HUES64 (cell line): ENCODE data around the gene CDH4.

Source experiments
- H3K27ac ChIP-seq: 2 replicates; pipeline ENCODE4 v1.7.0; 2013; ENCODE audit warnings: low read depth, low read length, inconsistent platforms
- H3K27me3 ChIP-seq: 2 replicates; pipeline ENCODE4 v1.6.1; 2013; ENCODE audit warnings: mild to moderate bottlenecking, low read length; ENCODE audit not compliant: insufficient read depth
- H3K36me3 ChIP-seq: 2 replicates; pipeline ENCODE4 v1.6.1; 2013; ENCODE audit warnings: mild to moderate bottlenecking, low read length; ENCODE audit not compliant: insufficient read depth
- H3K4me1 ChIP-seq: 2 replicates; pipeline ENCODE4 v1.6.1; 2013; ENCODE audit warnings: mild to moderate bottlenecking, low read length, moderate library complexity; ENCODE audit not compliant: insufficient read depth
- H3K4me3 ChIP-seq: 2 replicates; pipeline ENCODE4 v1.5.1; 2013; ENCODE audit warnings: mild to moderate bottlenecking, low read length, moderate library complexity
- H3K9ac ChIP-seq: 2 replicates; pipeline ENCODE4 v1.6.1; 2013; ENCODE audit warnings: mild to moderate bottlenecking, low read depth, low read length
- H3K9me3 ChIP-seq: 2 replicates; pipeline ENCODE4 v1.6.1; 2013; ENCODE audit warnings: low read depth, low read length; ENCODE audit not compliant: insufficient read depth
- WGBS: fragments of 150-250, 120-280 bp; methylation state at CpG from one replicate; pipeline ENCODE4 v1.1.7; 2013; ENCODE audit warnings: missing lambda C conversion rate; 5-methylcytosine and 5-hydroxymethylcytosine counted together

CDH4 gene

DNA sequence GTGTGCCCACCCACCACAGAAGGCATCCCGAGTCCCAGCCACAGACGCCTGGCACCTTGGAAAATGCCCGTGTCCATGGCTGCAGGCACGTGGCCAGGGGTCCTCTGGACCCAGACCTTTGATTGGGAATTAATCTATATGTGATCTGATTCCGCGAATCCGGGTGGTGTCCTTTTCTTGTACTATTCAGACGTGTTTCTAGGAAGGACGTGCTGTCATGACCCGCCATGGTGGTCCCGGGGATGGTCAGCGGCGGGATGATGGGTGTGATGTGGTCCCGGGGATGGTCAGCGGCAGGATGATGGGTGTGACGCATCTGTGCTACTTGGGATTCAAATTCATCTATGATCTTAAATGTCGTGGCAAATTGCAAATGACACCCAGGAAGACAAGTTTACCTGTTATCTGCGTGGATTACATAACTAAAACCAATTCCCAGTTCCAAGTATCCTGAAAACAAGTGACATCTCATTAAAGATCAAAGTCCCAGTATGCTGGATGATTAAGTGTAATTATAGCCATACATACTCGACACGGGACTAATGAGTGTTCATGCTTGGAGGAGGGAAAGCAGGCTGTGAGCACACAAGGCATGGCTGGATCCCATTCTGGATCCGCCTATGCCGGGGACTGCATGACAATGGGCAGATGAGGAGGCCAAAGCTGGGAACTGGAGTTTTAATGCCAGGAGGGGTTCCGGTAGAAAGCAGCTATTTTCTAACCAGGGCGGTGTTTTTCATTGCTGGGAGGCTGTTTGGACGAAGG, 557.1 kb downstream of the CDH4 start:
- WGBS: 91% methylated on average over 25 of the region's 25 CpGs
- Histone ChIP-seq H3K4me1 (no peaks in the 10 kb centered on the region), H3K4me3 (no peak overlapping the region), H3K27me3 (no peaks in the 10 kb centered on the region), H3K9ac (no peak overlapping the region), H3K36me3 (no peaks in the 10 kb centered on the region), H3K27ac (no peak overlapping the region), H3K9me3 (no peaks in the 10 kb centered on the region)

DNA sequence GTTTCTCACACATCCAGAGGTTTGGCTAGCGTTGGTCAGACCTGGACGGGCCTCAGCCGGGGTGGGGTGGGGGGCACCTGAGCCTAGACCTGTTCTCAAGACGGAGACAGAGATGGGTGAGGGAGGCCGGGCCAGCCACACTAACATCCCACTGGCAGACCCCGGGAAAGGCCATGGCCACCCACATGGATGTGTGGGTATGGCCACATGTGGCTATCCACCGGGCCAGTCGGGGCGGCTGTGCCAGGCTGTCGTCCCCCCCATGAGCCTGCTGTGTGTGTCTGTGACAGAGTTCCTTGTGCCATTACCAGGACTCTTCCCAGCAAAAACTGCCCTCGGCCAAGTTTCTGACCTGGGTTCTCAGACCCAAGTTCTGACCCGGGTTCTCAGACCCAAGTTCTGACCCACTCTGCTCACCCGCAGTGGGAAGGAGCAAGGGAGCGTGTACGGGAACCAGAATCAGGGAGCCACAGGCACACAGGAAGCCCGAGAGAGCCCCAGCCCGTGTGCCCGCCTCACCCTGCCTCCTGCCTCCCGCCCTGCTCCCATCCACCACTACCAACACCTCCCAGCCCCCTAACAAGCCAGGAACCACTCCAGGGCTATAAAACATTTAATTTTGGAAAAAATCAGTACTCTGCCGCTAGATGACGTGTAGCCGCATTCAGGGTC, 558.1 kb downstream of the CDH4 start:
- H3K9me3 ChIP-seq: no peaks in the 10 kb centered on the region
- no peaks in the 10 kb centered on the region for H3K4me1 ChIP-seq
- no peaks in the 10 kb centered on the region for H3K36me3 ChIP-seq
- 95% methylated on average over 22 of the region's 22 CpGs for WGBS
- H3K27ac ChIP-seq: no peak overlapping the region
- no peaks in the 10 kb centered on the region for H3K27me3 ChIP-seq
- no peak overlapping the region for H3K9ac ChIP-seq
- H3K4me3 ChIP-seq: no peak overlapping the region

DNA sequence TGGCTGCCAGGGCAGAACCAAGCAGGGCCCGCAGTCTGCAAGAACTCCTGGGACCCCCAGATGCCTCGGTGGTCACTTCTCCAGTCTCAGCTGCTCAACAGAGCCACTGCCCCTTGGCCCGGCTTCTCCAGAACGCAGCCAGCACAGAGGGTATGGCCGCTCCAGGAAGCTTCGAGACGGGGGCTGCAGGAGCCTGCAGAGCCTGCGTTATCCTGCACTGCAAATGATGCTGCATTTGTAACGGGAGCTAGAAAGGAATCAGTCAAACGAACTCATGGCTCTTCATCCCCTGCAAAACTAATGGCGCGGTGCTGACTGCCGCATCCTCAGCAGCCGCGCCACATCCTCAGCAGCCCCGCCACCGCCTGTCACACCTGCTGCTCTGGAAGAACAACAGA, 558.7 kb downstream of the CDH4 start:
- Histone ChIP-seq H3K36me3 (no peaks in the 10 kb centered on the region), H3K27ac (no peak overlapping the region), H3K4me3 (no peak overlapping the region), H3K27me3 (no peaks in the 10 kb centered on the region), H3K4me1 (no peaks in the 10 kb centered on the region), H3K9me3 (no peaks in the 10 kb centered on the region), H3K9ac (no peak overlapping the region)
- 92% methylated on average over 17 of the region's 17 CpGs for WGBS

DNA sequence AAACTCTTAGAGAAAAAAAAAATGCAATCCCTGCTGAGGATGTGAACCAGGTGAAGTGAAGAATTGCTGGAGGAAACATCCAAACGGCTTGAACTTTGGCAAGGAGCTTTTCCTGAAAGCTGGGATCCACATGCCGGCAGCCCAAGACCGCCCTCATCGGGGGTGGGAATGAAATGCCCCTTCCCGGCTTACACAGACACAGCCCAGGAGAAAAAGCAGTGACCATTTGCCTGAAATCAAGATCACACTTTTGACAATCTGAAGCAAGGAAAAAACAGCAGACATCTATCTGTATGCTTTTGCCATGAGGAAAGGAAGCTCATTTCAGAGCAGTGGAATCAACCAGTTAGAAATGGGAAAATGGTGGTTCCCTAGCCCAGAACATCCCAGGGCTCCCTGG, 559.1 kb downstream of the CDH4 start:
- no peak overlapping the region for H3K9ac ChIP-seq
- no peak overlapping the region for H3K27ac ChIP-seq
- H3K9me3 ChIP-seq: no peaks in the 10 kb centered on the region
- H3K36me3 ChIP-seq: no peaks in the 10 kb centered on the region
- H3K27me3 ChIP-seq: no peaks in the 10 kb centered on the region
- no peak overlapping the region for H3K4me3 ChIP-seq
- WGBS: 87% methylated on average over 5 of the region's 5 CpGs
- H3K4me1 ChIP-seq: no peaks in the 10 kb centered on the region

DNA sequence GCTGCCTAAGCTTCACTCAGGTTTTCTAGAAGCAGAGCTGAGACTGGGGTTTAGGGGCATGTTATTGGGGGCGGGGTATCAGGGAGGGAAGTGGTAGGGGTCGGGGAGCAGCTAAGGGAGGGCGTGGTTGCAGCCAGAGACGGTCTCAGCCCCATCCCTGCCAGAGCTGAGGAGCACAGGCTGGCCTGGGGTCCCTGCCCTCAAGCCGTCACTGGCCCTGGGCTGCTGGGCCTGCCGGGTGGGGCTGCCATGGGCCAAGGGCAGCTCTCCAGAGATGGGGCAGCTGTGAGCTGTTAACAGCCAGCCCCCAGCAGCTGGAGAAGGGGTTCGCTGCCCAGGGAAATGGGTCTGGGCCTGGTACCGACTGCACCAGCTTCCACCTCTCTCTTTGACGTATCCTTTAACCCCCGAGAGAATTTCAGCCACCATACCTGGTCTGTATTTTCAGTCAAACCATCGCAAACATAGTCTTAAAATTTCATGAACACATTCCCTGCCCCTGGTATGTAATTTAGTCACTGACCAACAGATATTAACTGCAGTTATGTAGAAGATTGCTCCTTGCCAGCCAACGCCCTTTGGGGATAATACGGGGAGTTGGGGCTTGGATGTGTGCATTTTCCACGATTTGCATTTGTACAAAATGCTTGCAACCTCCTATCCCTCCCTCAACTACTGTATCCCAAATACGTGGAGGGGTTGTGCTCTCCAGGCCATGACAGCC, 560.2 kb downstream of the CDH4 start:
- 91% methylated on average over 15 of the region's 15 CpGs for WGBS
- Histone ChIP-seq H3K4me3 (no peak overlapping the region), H3K27me3 (no peaks in the 10 kb centered on the region), H3K36me3 (no peaks in the 10 kb centered on the region), H3K4me1 (no peaks in the 10 kb centered on the region), H3K27ac (no peak overlapping the region), H3K9me3 (no peaks in the 10 kb centered on the region), H3K9ac (no peak overlapping the region)

DNA sequence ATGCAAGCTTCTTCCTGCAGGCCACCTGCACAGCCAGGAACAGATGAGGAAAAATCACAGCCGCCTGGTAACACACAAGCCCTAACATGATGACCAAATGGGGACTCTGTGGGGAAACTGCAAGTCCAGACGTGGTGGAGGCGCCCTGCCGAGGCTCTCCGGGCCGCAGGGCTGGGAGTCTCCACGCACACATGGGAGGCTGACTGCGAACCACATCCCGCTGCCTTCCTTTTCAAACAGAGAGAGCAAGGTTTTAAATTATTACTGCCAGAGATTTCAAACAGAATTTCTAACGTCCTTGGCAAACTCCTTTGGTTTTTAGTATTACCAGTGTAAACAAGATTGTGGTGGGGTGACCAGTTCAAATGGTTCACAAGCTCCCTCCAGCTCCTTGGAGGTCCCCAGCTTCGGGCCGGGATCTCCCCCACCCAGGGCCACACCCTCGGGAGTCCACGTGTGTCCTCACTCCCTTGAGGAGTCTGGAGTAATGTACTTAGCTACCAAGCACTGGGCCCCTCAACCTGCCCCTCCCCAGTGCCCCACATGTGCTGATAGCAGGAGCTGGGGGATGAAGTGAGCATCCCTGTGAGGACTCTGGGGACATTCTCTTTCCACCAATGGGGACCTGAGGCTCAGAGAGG, 560.9 kb downstream of the CDH4 start:
- no peak overlapping the region for H3K27ac ChIP-seq
- H3K4me3 ChIP-seq: no peak overlapping the region
- 89% methylated on average over 14 of the region's 14 CpGs for WGBS
- no peaks in the 10 kb centered on the region for H3K4me1 ChIP-seq
- no peaks in the 10 kb centered on the region for H3K36me3 ChIP-seq
- no peaks in the 10 kb centered on the region for H3K27me3 ChIP-seq
- H3K9ac ChIP-seq: no peak overlapping the region
- H3K9me3 ChIP-seq: no peaks in the 10 kb centered on the region

DNA sequence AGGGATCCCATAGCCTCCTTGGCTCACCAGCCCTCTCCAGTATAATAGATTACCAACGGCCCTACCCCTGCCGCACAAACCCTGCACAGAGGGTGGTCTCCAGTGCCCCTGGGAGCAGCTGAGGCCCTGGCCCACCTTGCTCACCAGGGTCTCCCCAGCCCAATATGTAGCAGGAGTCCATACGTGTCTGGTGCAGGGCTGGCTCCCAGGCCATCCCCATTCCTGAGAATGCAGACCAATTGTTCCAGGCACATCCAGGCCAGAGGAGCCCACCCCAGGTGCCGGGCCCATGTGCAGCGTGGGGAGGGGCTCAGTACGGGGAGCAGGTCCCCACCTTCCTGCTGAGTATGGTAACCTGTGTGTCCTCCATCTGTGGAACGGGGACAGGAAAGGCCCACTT, 561.7 kb downstream of the CDH4 start:
- Histone ChIP-seq H3K4me1 (no peaks in the 10 kb centered on the region), H3K4me3 (no peak overlapping the region), H3K9ac (no peak overlapping the region), H3K9me3 (no peaks in the 10 kb centered on the region), H3K27ac (no peak overlapping the region), H3K27me3 (no peaks in the 10 kb centered on the region), H3K36me3 (no peaks in the 10 kb centered on the region)
- 93% methylated on average over 7 of the region's 7 CpGs for WGBS

DNA sequence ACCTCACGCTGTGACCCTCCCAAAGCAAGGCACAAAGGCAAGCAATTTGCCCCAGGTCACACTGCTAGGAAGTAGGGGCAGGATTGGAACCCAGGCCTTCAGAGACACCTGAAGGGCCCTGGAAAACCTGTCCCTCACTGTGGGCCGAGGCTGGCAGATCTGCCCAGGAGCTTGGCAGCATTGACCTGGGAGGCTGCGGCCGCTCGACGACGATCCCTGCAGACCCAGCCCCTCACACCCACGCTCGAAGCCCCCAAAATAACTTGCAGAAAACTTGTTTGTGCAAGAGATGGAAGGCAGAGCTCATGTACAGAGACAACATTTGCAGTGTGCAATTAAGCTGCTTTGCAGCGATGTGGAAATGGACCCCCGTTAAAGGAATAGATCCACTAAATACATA, 562.2 kb downstream of the CDH4 start:
- no peaks in the 10 kb centered on the region for H3K36me3 ChIP-seq
- H3K4me3 ChIP-seq: no peak overlapping the region
- H3K4me1 ChIP-seq: no peaks in the 10 kb centered on the region
- H3K27me3 ChIP-seq: no peaks in the 10 kb centered on the region
- H3K27ac ChIP-seq: no peak overlapping the region
- H3K9me3 ChIP-seq: no peaks in the 10 kb centered on the region
- H3K9ac ChIP-seq: no peak overlapping the region
- 98% methylated on average over 11 of the region's 11 CpGs for WGBS

DNA sequence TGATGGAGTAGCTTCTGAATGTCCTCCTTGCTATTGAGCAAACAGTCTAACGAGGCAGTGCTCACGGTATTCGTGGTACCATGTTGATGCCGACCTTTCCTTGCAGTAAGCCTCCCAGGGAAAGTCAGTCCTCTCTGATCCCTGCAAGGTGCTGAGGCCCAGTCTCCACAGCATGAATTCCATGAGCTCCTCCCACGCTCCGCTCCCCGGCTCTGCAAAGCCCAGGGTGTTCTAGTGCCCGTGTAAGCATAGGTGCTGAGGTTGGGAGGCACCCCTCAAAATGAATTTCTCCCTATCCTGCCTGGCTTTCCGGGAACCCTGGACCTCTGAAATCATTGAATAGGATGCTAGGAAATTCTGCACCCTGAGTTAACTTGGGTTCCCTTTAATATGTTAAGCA, 562.7 kb downstream of the CDH4 start:
- H3K9me3 ChIP-seq: no peaks in the 10 kb centered on the region
- H3K36me3 ChIP-seq: no peaks in the 10 kb centered on the region
- WGBS: 90% methylated on average over 9 of the region's 9 CpGs
- no peaks in the 10 kb centered on the region for H3K27me3 ChIP-seq
- no peak overlapping the region for H3K4me3 ChIP-seq
- no peak overlapping the region for H3K27ac ChIP-seq
- H3K4me1 ChIP-seq: no peaks in the 10 kb centered on the region
- H3K9ac ChIP-seq: no peak overlapping the region

DNA sequence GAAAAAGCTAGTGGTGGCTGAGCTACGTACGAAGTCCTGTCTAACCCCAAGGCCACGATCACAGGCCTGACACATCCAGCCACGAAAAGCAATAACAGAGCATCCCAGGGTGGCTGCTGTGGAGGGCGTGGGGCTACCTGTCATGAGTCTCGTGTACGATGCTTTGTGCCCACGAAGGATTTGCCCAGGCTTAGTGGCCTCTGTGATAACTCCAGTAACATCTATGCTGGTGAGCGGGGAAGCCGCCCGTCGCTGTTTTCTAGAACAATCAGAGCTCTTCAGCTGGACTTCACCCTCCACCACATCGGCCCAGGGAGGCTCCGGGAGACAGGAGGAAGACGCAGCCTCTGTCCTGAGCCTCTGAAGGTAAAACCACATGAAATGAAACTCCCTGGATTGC, 563.1 kb downstream of the CDH4 start:
- Histone ChIP-seq H3K27me3 (no peaks in the 10 kb centered on the region), H3K36me3 (no peaks in the 10 kb centered on the region), H3K9ac (no peak overlapping the region), H3K9me3 (no peaks in the 10 kb centered on the region), H3K4me3 (no peak overlapping the region), H3K27ac (no peak overlapping the region), H3K4me1 (no peaks in the 10 kb centered on the region)
- WGBS: 94% methylated on average over 15 of the region's 15 CpGs

DNA sequence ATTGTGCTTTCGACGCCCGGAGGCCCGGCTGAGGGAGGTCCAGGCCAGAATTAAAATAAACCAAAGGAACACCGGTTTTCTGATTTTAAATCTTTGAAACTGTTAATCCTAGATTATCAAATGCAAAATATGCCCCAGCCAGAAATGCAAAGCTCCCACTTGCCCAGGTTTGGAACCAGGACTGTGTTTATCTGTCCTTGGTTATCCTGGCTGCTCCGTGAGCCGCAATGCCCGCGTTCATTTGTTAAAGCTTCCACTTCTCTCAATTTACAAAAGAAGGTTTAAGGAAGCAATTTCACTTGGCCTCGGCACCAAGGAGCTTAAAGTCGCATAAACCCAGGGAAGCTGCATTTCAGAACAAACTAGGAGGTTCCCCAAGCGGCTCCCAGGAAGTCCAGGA, 563.6 kb downstream of the CDH4 start:
- H3K27ac ChIP-seq: no peak overlapping the region
- H3K4me1 ChIP-seq: no peaks in the 10 kb centered on the region
- no peak overlapping the region for H3K4me3 ChIP-seq
- H3K9ac ChIP-seq: no peak overlapping the region
- 94% methylated on average over 12 of the region's 12 CpGs for WGBS
- H3K27me3 ChIP-seq: no peaks in the 10 kb centered on the region; the same call in 1 of the 2 replicates
- no peaks in the 10 kb centered on the region for H3K36me3 ChIP-seq
- H3K9me3 ChIP-seq: no peaks in the 10 kb centered on the region
